AG08396 (cell line): Measurements from ENCODE around the gene MITF.

ENCODE experiments used
- DNase-seq: peaks from one replicate; pipeline ENCODE4 v3.0.0; 2012; ENCODE audit warnings: low spot score, mixed read lengths

Gene MITF

DNA sequence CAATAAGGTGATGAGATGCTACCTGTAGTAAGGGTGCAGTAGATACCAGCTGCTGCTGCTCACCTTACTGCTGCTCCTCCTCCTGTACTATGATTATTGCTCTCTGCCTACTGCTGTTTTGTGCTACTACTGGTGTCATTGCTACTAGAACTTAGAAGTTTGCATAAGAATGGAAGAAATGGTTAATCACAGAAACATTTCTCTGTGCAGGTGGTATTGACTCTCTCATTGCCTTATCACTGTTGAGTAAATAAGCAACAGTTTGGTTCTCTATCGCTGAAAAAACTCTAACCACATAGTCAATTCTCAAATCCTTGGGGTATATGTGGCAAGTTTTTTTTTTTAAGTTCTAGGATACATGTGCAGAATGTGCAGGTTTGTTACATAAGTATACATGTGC lies 16.5 kb downstream of the MITF start:
- no peak for DNase-seq

DNA sequence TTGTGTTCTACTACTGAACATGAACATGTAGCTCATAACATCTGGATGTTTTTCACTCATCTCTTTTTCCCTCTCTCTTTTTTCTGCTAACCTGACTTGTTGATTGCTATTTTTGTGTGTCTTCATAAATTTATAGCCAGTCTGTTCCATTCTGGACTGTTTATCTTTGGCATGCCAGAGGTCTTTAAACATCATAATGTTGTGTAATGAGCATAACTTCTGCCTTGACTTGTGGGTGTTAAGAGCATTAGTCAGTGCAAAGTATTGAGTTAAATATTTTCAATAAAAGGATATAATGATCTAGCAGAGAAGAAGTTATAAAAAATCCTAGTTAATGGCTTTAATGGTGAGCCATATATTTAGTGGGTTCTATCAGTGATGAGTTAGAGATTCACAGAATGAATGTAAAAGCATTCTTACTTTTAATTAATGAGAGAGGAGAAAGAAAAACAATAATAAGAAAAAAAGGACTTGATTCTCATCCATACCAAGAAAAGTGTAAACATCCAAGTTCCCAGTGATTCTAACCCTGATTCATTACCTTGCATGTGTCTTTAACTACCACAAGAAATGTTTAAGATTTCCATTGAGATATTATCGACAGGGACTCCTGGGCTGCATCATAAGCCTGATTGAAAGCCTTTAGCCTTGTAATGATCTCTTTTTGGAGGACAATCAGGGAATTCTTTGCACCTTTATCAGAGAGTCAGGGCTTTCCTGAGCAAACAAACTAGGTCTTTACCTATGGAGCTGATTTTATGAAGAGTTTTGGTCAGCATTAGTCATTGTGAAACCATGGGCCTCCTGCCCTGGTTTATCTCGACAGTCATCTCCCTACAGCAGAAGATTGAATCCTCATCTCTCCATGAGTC lies 22.9 kb downstream of the MITF start:
- DNase-seq = peak; percentile 40

DNA sequence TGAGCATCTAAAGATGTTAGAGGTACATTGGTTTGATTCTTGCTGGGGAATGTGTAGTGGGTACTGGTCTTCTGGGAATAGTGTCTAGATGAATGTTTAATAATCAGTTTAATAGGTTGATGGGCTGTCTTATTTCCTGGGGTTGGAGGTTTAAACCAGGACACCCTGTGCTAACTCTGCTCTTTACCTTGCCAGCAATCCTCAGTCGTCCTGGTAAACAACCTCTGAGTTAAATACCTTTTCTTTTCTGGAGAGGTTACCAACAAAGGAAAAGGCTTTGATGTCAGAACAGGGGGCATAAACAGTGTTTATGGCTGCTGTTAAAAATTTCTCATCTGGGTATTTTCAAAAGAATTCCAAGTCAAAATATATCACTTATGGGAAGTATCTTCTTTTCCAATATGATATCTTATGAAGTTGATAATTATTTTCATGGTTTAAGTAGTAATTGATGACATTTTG lies 23.5 kb downstream of the MITF start:
- DNase-seq = no peak

DNA sequence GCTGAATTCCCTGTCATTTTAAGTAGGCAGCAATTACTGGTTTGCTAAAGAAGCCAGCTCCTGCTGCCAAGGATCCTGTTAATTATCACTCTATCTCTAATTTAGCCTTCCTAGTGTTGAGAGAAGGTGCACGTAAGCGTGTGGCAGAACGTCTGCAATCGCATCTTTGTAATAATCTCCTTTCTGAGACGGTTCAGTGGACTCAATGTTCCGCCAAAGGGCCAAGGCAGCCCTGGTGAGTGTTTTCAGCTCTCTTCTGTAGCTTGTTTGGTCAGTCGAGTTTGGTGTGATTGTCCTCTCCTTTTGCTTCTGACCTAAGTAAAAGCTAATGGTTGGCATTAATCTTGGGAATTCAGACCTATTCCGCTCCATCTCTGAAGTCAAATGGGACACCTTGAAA lies 24.2 kb downstream of the MITF start:
- DNase-seq = no peak

DNA sequence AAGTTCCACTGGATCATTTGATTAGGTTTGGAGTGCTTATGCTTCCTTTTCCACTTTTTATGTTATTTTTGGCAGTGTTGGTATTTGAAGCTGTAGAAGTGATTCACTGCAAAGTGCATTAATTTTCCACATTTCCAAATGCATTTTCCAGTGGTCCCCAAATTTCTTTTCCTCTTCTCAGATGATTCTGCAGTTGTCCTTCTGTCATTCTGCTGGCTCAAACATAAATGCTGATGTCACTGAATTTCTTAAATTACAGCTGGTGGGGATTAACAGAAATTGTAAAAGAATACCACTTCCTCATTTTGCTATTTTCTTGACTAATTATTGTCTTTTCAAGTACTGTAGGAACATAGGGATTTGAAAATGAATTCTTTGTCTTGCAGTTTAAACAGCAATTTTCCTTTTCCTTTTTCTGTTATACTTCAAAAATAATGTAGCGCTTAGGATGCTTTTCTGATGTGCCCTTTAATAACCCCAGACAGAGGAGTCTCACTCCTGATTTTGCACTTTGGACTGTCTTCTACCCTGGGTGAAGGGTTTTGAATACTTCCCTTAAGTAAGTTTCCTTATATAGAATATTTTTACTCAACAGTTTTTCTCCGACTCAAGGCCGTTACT lies 25.0 kb downstream of the MITF start:
- DNase-seq = no peak

DNA sequence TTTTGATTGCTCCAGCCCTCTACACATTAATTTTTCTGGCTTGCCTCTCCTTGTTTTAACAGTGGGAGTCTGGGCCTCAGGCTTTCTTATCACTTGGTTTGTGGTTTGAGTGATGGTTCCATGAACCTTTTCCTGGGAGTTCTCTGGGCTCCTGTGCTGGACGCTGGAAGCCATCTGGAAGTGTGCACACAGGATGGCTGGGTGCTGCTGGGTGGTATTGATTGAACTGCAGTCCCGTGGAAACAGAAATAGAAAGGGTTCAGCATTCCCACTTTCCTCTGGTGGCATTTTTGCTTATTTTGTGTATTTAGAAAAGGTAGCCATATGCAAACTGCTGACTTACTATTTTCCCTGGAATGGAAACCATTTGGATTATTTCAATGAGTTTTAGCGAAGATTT lies 25.6 kb downstream of the MITF start:
- no peak for DNase-seq

DNA sequence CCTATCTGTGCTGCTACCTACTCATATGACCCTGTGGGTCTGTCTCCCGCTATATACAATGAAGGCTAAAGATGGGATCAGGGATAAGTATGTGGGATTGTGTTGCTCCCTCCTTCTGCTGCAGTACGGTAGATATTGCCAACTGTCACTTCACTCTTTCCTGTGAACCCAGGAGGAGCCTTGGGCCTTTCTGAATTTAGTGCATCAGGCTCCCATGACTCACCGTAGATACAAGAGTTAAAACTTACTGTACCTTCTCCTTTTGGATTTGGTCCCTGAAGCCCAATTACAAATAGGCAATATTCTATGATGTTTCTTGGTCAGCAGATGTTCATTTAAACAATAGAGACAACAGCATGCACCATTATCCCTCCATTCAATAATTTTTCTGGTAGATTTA lies 27.4 kb downstream of the MITF start:
- no peak for DNase-seq

DNA sequence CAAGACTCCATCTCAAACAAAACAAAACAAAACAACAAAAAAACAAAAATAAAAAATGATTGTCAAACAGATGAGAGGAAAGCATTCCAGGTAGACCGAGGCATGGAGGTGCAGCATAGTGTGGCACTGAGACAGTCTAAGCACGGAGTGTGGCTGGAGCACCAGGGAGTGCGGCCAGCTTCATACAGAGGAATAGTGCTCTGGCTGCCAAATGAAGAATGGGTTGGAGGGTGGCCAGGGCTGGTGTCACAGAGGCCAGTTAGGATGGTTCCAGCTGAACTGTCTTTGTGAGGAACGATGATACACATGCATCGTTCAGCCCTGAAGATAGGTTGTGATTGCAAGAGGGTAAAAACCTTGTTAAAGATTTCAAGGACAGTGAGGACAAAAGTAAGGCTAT lies 28.3 kb downstream of the MITF start:
- no peak for DNase-seq

DNA sequence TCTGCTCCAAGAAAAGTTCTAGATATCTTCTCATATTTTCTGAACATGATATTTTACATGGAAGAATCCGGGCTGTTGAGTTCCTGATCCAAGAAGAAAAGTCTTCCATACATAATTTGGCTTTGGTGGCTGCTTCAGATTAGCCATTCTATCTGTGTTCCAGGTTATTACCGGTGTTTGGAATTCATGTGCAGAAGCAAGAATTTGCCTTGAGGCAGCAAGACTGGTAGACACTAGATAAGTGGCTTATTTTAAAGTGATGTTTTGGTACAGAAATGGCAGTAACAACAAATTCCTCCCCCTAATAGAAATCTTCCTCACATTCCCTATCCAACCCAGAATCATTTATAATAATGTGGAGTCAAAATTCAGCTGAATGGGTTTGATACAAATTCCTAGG lies 29.2 kb downstream of the MITF start:
- DNase-seq = no peak

DNA sequence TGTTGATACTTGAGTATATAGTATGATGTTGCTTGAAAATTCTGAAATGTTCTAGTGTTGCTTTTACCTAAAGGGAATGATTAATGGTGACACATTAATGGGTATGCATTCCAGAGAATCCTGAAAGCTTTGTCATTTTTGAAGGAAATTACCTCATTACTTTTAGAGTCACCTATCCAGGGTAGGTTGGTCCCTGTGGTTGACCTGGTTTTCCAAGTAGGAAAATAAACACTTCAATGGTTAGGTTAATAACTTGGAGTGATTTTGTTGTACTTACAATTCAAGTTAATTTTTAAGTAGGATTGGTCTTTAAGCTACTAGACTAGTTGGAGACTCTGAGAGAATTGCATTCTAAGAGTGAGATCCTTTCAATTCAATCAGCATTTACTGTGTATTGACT lies 31.0 kb downstream of the MITF start:
- DNase-seq = no peak

DNA sequence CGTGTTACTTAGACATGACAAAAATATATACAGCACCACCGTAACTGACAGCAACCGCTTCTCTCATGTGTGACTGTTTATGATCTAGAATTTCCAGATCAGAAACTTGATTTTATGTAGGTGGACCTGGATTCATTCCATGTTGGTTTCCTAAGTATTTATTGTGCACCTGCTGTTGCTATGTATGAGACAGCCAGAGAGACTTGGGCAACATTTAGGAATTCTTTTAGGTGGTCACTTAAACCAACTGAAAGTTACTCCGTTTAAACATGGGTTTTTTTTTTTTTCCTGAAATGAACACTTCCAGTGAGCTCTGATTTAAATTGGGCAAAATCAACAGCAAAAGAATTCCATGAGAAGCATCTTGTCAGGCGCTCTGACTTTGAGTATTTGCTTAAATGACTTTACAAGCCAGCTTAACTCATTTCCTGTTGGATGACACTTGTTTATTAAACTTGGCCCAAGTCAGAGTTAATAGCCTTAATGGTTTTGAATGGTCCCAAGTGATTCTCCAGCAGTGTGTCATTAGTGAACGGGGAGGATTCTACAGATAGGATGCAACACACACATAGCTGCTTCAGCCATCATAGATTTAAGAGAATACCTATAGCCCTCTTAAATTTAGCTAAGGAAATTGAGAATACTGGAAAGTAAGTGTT lies 31.8 kb downstream of the MITF start:
- DNase-seq = no peak

DNA sequence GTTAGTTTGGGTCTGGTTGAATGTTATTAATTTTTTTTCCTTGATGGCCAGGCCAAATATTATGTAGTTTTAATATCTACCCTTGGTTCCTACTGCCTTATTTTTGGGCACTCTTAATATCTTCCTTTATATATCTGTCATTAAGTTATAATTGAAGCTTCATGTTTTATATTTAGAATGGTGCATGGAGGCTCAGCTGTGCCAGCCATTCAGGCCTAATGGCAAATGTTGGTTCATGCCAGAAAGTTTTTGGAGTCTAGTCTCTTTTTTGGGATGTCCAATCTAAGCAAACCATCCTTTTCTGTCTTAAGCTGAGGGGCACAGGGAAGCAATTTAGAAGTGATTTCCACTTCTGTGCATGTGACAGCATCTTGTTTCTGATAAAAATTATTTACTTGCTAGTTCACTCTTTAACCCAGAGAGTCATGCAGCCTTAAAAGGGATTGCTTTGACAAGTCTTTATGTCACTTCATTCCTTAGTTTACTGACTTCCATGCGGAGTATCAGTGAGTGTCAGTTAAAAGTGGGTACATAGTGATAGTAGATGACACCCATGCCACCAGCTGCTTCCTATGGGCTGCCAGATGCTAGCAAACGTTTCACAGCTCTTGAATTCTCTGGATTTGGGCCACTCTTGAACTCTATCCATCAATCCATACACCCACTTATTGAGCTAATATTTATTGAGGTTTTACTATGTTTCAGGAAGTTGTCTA lies 33.0 kb downstream of the MITF start:
- no peak for DNase-seq

DNA sequence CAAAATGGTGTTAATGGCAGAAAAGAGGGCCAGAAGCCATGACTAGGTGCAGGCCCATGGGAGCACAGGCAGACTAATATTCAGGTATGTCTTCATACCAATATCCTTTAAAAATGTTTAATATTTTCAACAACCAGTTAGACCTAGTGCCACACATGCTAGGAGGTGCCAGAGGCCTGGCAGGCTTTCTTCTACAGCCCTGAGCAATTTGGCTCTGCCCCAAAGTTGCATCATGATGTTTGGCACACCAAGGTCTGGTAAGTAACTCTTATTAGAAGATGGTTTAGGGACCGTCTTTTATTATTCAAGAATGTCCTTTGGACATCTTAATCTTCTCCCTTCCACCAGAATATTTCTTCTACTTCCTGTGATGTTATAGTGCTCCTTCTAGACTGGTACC lies 34.8 kb downstream of the MITF start:
- DNase-seq = no peak

DNA sequence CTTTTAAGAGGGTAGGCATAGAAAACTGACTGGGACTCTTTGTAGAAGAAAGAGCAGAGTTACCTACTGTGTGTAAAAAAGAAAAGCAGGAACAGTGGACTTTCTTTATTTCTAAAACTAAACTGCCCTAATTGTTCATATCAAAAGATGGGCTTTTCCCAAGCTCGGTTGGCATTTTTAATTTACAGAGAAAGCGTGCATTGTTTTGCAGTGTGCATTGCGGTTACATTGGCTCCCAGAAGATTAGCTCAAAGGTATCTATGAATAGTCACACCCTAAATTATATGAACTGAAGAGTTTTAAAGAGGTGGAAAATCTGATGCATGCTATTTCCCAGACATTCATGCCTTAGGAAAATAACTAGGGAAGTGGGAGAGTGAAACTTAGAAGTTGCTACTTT lies 36.5 kb downstream of the MITF start:
- no peak for DNase-seq

DNA sequence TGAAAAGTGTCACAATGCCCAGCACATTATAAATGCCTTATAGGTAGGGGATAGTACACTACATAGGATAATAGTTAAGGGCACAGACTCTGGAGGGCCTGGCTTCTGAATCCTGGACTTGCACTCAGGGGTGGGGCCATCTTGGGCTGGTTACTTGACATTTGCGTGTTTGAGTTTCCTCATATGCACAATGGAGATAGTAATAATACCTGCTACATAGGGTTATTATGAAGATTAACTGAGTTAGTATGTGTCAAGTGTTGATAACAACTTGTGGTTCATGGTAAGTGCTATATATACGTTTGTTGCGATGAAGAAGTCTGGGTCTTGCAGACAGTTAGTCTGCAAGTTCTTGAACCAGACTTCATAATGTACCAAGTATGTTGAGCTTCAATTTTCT lies 37.0 kb downstream of the MITF start:
- no peak for DNase-seq

DNA sequence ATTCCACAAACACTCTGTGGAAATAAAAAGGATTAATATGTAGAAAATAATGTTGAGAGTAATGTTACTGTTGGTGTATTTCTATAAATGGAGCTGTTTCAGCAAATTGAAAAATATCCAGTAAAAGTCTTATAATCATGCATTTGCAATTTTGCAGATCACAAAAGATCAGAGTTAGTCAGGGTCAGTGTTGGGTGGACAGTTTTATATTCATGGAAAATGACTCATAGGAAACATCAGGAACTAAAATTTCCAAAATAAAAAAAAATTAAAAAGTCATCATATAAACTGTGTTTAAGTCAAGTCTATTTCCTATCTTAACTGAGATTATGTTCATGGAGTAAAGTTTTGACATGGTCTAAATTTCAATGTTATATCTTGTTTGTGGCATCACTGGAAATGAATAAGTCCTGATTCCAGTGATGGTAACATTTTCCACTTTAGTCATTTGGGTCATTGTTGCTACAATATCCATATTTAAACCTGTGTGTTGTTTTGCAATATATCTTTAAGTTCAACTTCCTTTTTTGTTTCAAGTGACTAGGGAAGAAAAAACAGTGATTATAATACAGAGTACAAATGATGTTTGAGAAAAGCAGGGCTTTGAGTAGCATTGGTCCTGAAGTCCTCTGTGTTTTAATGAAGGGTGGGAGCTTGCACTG lies 37.8 kb downstream of the MITF start:
- no peak for DNase-seq

DNA sequence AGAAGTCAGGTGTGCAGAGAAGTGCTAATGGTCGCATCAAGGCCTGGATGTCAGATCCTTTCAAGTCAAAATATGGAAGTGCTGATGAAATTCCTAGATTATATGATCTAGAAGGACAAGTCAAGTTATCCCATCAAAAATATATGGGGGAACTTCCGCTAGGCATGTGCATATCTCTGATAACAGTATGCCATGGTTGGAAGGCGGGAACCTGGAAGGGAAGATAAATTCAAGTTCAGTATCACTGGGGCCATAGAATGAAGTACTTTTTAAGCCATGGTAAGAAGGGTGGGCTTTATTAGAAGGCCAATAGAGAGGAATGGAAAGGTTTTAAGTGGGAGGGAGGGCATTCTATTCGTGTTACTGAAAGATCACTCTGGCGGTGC lies 38.3 kb downstream of the MITF start:
- DNase-seq = no peak

DNA sequence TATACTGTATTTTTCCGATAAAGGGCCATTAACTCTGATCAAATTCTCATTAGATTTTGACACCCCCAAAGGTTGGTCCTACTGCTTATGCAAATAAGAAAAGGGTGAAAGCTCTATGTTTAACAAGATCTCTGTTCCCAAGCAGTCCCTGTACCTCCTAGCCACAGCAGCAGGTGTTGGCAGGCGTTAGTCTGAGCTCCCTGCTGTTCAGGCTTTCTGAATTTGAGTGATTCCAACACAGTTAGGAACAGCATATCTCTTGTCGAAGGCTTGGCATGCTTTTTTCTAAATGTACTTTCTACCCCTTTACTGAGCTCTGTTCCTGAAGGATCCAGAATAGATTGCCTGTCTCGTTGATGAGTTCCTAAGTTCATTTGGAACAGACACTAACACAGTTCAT lies 42.3 kb downstream of the MITF start:
- DNase-seq = no peak

DNA sequence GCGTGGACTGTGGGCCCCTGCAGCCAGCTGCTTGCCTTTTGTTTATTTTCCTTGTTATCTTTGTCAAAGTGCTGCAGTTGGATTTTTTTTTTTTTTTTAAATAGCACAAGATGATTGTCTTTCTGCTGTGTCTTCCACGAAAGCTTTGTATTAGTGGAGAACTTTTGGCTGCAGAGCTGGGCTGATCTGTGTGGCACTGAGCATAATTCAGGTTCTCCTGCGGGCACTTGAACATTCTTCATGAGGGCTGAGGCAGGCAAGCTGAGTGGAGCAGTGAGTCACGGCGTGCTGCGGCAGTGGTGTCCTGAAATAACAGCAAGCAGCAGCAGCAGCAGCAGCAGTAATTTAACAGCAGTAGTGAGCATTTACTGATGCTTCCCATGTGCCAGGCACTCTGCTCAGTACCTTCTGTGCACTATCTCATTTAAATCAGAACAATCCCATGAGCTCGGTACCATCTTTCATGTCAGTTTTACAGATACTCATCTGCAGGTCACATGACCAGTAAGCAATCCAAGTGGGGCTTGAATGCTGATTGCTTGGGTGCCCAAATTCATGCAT lies 45.8 kb downstream of the MITF start:
- peak; percentile 70 for DNase-seq

DNA sequence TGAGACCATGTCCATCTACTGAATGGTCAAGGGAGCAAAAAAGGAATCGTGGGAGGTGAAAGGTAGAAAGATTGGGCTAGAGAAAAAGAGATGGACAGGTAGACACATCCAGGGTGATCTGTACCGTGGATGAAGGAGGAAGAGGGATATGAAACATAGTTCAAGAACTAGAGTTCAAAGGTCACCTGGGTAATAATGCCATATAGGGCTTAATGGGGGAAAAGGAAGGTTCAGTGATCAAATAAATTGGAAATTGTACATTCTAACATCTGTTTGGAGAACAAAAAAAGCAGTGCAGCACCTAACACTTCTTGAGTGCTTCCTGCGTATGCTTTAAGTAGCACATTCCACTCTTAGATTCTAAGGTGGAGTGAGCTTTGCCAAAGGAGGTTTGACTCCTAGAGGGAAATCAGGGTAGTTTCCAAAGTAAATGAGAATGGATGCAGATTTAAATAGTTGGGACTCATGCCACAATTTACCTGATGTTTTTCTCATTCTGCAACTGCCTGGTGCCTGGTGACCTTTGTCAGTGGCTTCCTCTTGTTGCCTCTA lies 46.6 kb downstream of the MITF start:
- DNase-seq = no peak

DNA sequence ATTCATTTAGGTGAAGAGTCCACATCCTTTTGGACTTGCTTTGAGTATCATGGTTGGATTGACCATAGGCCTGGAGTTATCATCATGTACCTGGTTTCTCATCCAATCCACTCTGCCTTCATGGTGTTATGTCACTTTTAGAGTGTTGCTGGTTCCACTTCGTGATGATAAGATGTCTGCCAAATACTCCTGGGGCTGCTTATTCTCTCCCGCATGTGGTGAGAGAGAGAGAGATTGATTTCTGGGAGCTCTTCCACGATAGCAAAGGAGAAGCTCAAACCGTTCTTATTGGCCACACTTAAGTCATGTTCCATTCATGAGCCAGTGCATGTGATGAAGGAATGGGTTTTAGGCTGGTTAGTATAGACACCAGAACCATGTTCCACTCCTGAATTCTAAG lies 47.6 kb downstream of the MITF start:
- DNase-seq = no peak
